H9 (cell line): ENCODE measurements around the gene CALN1. TPM values are rescaled to one million over a fixed set of nuclear protein-coding genes. Genes with fewer than 3 reads are reported as not detected.

Experiments
- DNase-seq: peaks from one replicate; pipeline ENCODE4 v3.0.0-alpha.2; 2017
- H2AFZ ChIP-seq: one replicate; pipeline ENCODE4 v1.6.1; 2013; ENCODE audit warnings: mild to moderate bottlenecking, low read length, control low read depth, moderate library complexity
- H2AK5ac ChIP-seq: 2 replicates; pipeline ENCODE4 v1.6.1; 2013; ENCODE audit warnings: low read length, control low read depth, mixed read lengths; ENCODE audit not compliant: insufficient read length
- H2BK120ac ChIP-seq: one replicate; pipeline ENCODE4 v1.6.1; 2013; ENCODE audit warnings: low read depth, mild to moderate bottlenecking, low read length, control low read depth, inconsistent platforms; ENCODE audit not compliant: poor library complexity, severe bottlenecking
- H2BK12ac ChIP-seq: 2 replicates; pipeline ENCODE4 v1.6.1; 2013; ENCODE audit warnings: low read length, control low read depth, mixed read lengths, low read depth; ENCODE audit not compliant: insufficient read length
- H2BK15ac ChIP-seq: 2 replicates; pipeline ENCODE4 v1.6.1; 2013; ENCODE audit warnings: low read depth, low read length, control low read depth
- H2BK20ac ChIP-seq: one replicate; pipeline ENCODE4 v1.6.1; 2013; ENCODE audit warnings: low read depth, mild to moderate bottlenecking, low read length, control low read depth, inconsistent platforms; ENCODE audit not compliant: poor library complexity, severe bottlenecking
- H2BK5ac ChIP-seq: 2 replicates; pipeline ENCODE4 v1.6.1; 2013; ENCODE audit warnings: low read length, control low read depth, mixed read lengths; ENCODE audit not compliant: insufficient read length
- H3K14ac ChIP-seq: 2 replicates; pipeline ENCODE4 v1.6.1; 2013; ENCODE audit warnings: low read length, control low read depth; ENCODE audit not compliant: insufficient read depth
- H3K18ac ChIP-seq: 2 replicates; pipeline ENCODE4 v1.6.1; 2013; ENCODE audit warnings: low read depth, mild to moderate bottlenecking, mixed read lengths, low read length, control low read depth; ENCODE audit not compliant: insufficient read length
- H3K23ac ChIP-seq: 2 replicates; pipeline ENCODE4 v1.6.1; 2013; ENCODE audit warnings: low read length, control low read depth, mixed read lengths, low read depth; ENCODE audit not compliant: insufficient read length
- H3K23me2 ChIP-seq: 2 replicates; pipeline ENCODE4 v1.6.1; 2013; ENCODE audit warnings: low read depth, mild to moderate bottlenecking, mixed read lengths, low read length, control low read depth; ENCODE audit not compliant: insufficient read length, poor library complexity, severe bottlenecking
- H3K27ac ChIP-seq: 2 replicates; pipeline ENCODE4 v1.5.1; 2013; ENCODE audit warnings: low read length, control low read depth, mixed read lengths, low read depth; ENCODE audit not compliant: insufficient read length
- H3K27me3 ChIP-seq: 2 replicates; pipeline ENCODE4 v1.6.1; 2013; ENCODE audit warnings: low read length, control low read depth, inconsistent platforms; ENCODE audit not compliant: insufficient read depth
- H3K4ac ChIP-seq: 2 replicates; pipeline ENCODE4 v1.6.1; 2013; ENCODE audit warnings: low read depth, mild to moderate bottlenecking, control low read depth, inconsistent platforms, low read length, moderate library complexity
- H3K4me1 ChIP-seq: 2 replicates; pipeline ENCODE4 v1.6.1; 2013; ENCODE audit warnings: low read length, control low read depth, inconsistent platforms; ENCODE audit not compliant: insufficient read depth
- H3K4me2 ChIP-seq: 2 replicates; pipeline ENCODE4 v1.6.1; 2013; ENCODE audit warnings: low read length, control low read depth, mixed read lengths; ENCODE audit not compliant: insufficient read length, insufficient read depth
- H3K56ac ChIP-seq: 2 replicates; pipeline ENCODE4 v1.6.1; 2013; ENCODE audit warnings: low read depth, mild to moderate bottlenecking, mixed read lengths, low read length, control low read depth; ENCODE audit not compliant: insufficient read length
- H3K79me1 ChIP-seq: 2 replicates; pipeline ENCODE4 v1.6.1; 2013; ENCODE audit warnings: low read depth, mild to moderate bottlenecking, moderate library complexity, low read length, control low read depth, inconsistent platforms; ENCODE audit not compliant: insufficient read depth, poor library complexity, severe bottlenecking
- H3K79me2 ChIP-seq: 2 replicates; pipeline ENCODE4 v1.6.1; 2013; ENCODE audit warnings: low read length, control low read depth, inconsistent platforms; ENCODE audit not compliant: insufficient read depth
- H3K9ac ChIP-seq: 2 replicates; pipeline ENCODE4 v1.6.1; 2013; ENCODE audit warnings: low read length, control low read depth, mixed read lengths; ENCODE audit not compliant: insufficient read length; ENCODE audit errors: extremely low read depth
- H3K9me3 ChIP-seq: one replicate; pipeline ENCODE4 v1.6.1; 2013; ENCODE audit warnings: low read depth, low read length, inconsistent platforms; ENCODE audit not compliant: control insufficient read depth
- H3T11ph ChIP-seq: one replicate; pipeline ENCODE4 v1.6.1; 2013; ENCODE audit warnings: mild to moderate bottlenecking, low read length, control low read depth, inconsistent platforms
- H4K20me1 ChIP-seq: one replicate; pipeline ENCODE4 v1.6.1; 2013; ENCODE audit not compliant: control insufficient read depth, insufficient read length, insufficient read depth
- H4K5ac ChIP-seq: 2 replicates; pipeline ENCODE4 v1.6.1; 2013; ENCODE audit warnings: low read depth, mild to moderate bottlenecking, mixed read lengths, low read length, control low read depth; ENCODE audit not compliant: insufficient read length
- H4K8ac ChIP-seq: replicated peaks from 2 replicates; pipeline ENCODE4 v1.6.1; 2013; ENCODE audit warnings: low read length, control low read depth, mixed read lengths, low read depth; ENCODE audit not compliant: insufficient read length
- H4K91ac ChIP-seq: 2 replicates; pipeline ENCODE4 v1.6.1; 2013; ENCODE audit warnings: low read depth, mild to moderate bottlenecking, moderate library complexity, mixed read lengths, low read length, control low read depth; ENCODE audit not compliant: insufficient read length
- H3K27ac Mint-ChIP-seq, 3 experiments: 2 replicates in 2 of 3; 3 replicates in 1 of 3; pipeline ENCODE4 v1.8.0; 2020 to 2021; ENCODE audit warnings: mixed read lengths in 3 of 3, mild to moderate bottlenecking in 1 of 3, moderate library complexity in 1 of 3
- H3K27me3 Mint-ChIP-seq: 2 replicates; pipeline ENCODE4 v1.8.0; 2021; ENCODE audit warnings: low read depth, mild to moderate bottlenecking, moderate library complexity, mixed read lengths
- H3K36me3 Mint-ChIP-seq, 3 experiments: 2 replicates in 2 of 3; 3 replicates in 1 of 3; pipeline ENCODE4 v1.8.0; 2020 to 2021; ENCODE audit warnings: low read depth in 3 of 3, mixed read lengths in 3 of 3; ENCODE audit not compliant: insufficient read depth in 1 of 3
- H3K4me1 Mint-ChIP-seq, 2 experiments: 2 replicates each; pipeline ENCODE4 v1.8.0; 2020; ENCODE audit warnings: mixed read lengths in 2 of 2
- H3K4me3 Mint-ChIP-seq, 2 experiments: 2 replicates in 1 of 2; 3 replicates in 1 of 2; pipeline ENCODE4 v1.8.0; 2020 to 2021; ENCODE audit warnings: mild to moderate bottlenecking in 2 of 2, mixed read lengths in 2 of 2, moderate library complexity in 1 of 2
- H3K9me3 Mint-ChIP-seq, 2 experiments: 2 replicates in 1 of 2; 3 replicates in 1 of 2; pipeline ENCODE4 v1.8.0; 2020; ENCODE audit warnings: mild to moderate bottlenecking in 2 of 2, mixed read lengths in 2 of 2, moderate library complexity in 1 of 2
- CTCF ChIP-seq: fragments of 200-600 bp; sonication (generic); conservative IDR thresholded peaks from 3 replicates; pipeline ENCODE4 v1.8.0; 2021; ENCODE audit warnings: antibody characterized with exemption, mild to moderate bottlenecking
- WGBS: extraction: QIAGEN DNeasy Blood & Tissue Kit; methylation state at CpG from one replicate; pipeline ENCODE4 v1.1.7; 2013; ENCODE audit warnings: missing lambda C conversion rate, low lambda C conversion rate, mixed read lengths; ENCODE audit not compliant: insufficient read length; ENCODE audit errors: extremely low coverage; 5-methylcytosine and 5-hydroxymethylcytosine counted together
- total RNA-seq: library from RNA; stranded (reverse); gene quantifications from 2 replicates; pipeline ENCODE4 v1.2.1, GENCODE V29; 2021

Gene CALN1
- total RNA-seq, 1 experiment from 2014 or later = 2.8 TPM

- no peaks in the 10 kb centered on the region for H3K36me3 Mint-ChIP-seq
- H3T11ph ChIP-seq = no peak overlapping the region
- H3K9me3 ChIP-seq = no peaks in the 10 kb centered on the region
- H3K23ac ChIP-seq = no peak overlapping the region
- no peak overlapping the region for H2AK5ac ChIP-seq
- H3K79me2 ChIP-seq = no peaks in the 10 kb centered on the region
- H3K4me1 Mint-ChIP-seq = peaks cover 6 to 10% of the 10 kb centered on the region in 2 experiments
- no peak overlapping the region for H3K14ac ChIP-seq
- H2AFZ ChIP-seq = no peak overlapping the region
- no peak overlapping the region for H3K27ac Mint-ChIP-seq
- no peak overlapping the region for H2BK12ac ChIP-seq
- no peak overlapping the region for H3K18ac ChIP-seq
- H3K4ac ChIP-seq = no peak overlapping the region
- H3K4me2 ChIP-seq = no peak overlapping the region
- no CpG with 5 or more reads among the region's 5 CpGs for WGBS
- peaks cover 39% of the 10 kb centered on the region for H3K27me3 Mint-ChIP-seq
- H3K23me2 ChIP-seq = no peaks in the 10 kb centered on the region
- no peaks in the 10 kb centered on the region for H3K27me3 ChIP-seq
- no peak for TF ChIP-seq CTCF
- no peaks in the 10 kb centered on the region for H3K4me1 ChIP-seq
- H3K27ac ChIP-seq = no peak overlapping the region
- H3K9me3 Mint-ChIP-seq = no peaks in the 10 kb centered on the region
- no peak overlapping the region for H3K4me3 Mint-ChIP-seq
- H3K9ac ChIP-seq = no peak overlapping the region
- H4K91ac ChIP-seq = no peak overlapping the region
- no peaks in the 10 kb centered on the region for H3K79me1 ChIP-seq
- H4K20me1 ChIP-seq = no peaks in the 10 kb centered on the region
- no peak overlapping the region for H2BK5ac ChIP-seq
- DNase-seq = no peak
- H3K56ac ChIP-seq = no peak overlapping the region
- H4K5ac ChIP-seq = no peak overlapping the region
- H2BK20ac ChIP-seq = no peak overlapping the region
- no peak overlapping the region for H4K8ac ChIP-seq
- H2BK120ac ChIP-seq = no peak overlapping the region
- no peak overlapping the region for H2BK15ac ChIP-seq
Observed at GRCh38 chr7:71775648-71776047, 636.5 kb downstream of the CALN1 start.
